Activated gamma-delta T cell treated with Interleukin-2 at 50 U/mL for 16 hours (primary cell): ENCODE results near the gene ATOH8.

Experiments used
- DNase-seq: peaks from one replicate; pipeline ENCODE4 v3.0.0-alpha.2; 2020

ATOH8 gene

DNA sequence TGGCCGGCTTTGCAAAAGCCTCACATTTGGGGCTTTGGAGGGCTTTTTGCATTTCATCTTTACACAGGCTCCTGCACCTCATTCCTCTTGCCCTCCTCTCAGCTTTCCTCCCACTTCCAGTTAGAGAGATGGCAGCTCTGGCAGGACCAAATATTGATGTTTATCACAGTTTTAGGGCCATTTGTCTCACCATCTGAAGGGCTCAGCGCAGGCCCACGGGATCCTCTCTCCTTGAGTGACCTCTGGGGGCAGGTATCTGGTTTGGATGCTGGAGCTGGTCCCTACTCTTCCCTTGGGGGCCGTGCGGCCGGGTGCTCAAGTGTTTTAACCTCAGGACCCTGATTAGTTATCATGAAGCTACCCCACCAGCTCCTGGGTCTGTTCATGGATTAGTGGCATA lies 19.9 kb downstream of the ATOH8 start:
- no peak for DNase-seq

DNA sequence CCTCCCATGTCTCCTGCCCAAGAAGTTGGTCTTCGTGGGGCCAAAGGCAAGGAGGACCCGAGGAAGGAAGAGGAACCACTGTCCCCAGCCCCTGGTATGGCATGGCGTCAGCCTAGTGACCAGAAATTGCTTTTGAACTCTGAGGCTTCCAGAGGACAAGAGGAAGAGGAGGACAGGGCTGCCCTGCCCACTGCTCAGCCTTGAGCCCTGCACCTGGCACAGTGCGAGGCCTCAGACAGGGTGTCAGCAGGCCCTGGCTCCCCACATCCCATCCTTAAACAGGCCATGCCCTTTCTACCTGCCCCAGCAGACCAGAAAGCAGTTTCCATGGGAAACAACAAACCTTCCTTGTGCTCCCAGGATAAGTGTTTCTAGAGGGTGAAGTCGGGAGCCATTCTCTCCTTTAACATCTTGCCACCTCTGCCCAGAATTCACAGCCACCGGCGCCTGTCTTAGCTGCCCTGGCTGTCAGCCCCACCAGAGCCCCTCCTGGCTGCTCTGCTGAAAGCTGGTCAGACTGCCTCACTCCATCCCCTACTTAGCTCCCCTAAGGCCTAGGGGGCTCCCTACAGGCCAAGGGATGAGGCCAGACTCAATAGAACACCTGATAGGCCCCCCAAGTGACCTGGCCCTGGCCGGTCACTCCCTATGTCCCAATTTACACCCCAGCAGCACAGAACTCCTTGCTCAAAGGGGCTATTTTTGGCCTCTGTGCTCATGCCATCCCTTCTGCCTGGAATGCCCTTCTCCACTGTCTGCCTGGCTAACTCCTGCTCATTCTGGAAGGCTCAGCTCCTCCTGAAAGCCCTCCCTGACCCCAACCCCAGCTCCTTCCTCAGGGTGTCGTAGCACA lies 20.6 kb downstream of the ATOH8 start:
- no peak for DNase-seq

DNA sequence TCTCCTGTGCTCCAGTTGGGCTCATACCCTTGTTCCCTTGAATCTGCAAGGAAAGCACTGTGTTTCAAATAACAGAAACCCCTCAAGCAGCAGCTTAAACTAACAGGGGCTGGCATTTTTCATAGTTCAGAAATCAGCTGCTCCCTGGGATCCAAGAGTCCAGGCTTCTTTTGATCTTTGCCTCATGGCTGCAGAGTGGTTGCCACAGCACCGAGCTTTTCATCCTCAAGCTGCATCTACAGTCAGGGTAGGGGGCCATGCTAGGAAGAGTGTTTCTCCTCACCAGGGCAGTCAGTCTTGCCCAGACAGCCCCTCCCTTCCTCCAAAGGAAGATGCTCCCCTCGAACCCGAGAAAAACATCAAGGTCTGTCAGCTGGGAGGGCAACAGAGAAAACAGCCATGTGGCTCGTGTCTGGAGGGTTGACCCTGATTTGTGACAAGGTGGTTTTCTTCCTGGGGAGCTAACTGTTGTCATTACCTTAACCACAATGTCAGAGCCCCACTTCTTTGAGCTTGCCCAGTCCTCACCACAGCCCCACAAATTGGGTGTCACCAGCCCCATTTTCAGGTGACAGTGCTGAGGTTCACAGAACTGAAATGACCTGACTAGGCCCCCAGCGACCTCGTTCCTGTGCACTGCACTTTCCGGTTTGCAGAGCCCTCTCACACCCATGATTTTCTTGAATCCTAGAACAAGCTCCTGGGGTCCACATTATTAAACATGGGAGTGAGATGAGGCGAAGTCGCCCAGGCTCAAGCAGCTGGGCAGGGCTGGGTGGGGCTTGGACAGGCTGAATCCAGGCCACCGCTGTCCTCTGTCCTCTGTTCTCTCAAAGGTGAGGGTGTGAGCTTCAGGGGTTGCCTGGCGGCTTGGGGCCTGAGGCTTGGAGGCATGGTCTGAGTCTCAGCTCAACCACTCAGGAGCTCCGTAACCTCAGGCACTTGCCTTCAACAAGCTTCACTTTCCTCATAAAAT lies 21.9 kb downstream of the ATOH8 start:
- no peak for DNase-seq

DNA sequence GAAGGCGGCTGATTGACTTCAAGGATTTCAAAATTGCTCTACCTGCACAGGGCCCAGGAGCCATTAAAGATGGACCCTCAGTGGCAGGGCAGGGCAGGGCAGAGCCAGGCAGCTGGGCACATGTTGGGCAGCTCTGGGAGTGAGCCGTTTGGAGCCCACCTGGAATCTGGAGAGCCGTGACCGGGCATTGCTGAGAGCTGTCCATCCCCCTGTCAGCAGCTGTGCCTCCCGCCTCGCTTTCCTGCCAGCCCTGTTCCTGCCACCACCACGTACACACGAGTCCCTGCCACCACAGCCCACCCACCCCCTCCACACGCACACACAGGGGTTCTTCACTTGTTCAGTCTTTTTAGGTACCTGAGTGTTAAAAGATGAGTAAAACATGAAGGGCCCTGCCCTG lies 22.9 kb downstream of the ATOH8 start:
- no peak for DNase-seq

DNA sequence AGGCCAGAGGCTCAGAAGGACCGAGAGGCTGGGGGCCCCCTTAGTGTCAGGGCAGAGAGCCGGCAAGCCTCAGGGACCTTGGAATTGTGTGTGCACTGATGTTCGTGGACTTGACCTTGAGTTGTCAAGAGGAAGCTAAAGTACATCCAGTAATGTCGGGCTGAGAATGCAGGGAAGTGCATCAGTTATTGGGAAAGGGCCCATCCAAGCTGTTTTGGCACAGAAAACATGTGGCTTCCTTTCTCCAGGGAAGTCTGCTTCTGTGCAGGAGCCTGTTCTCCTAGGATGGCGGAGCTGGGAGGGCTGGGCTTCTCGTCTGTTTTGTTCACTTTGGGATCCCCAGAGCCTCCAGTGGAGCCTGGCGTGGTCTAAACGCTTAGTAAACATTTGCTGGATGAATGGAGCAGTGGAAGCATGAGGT lies 23.7 kb downstream of the ATOH8 start:
- DNase-seq = no peak

DNA sequence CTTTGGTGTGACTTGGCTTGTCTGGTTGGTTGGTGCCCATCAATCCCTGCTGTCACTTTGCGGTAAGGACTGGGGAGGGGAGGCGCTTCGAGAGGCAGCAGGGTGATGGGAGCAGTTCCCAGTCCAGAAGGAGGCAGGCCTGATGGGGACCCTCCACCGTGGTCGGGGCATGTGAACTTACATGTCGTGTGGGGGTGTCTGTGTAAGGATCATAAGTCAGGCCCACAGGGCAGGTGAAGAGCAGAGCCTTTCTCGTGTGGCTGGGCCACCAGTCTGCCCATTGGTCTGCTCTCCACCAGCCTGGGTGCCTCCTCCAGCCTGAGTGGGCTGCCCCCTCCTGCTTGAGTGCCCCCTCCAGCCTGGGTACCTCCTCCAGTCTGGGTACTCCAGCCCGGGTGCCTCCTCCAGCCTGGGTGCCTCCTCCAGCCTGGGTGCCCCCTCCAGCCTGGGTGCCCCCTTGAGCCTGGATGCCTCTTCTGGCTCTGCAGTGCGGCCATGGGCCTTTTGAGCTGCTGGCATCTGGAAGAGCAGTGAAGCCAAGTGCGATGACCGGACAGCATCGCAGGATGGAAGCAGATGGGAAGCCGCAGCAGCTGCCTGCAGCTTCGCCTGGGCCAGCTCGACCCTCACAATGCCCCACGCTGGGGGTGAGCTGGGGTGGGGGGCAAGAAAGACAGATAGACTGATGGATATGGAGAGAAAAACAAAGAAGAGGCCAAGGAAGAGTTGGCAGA lies 25.0 kb downstream of the ATOH8 start:
- DNase-seq = no peak

DNA sequence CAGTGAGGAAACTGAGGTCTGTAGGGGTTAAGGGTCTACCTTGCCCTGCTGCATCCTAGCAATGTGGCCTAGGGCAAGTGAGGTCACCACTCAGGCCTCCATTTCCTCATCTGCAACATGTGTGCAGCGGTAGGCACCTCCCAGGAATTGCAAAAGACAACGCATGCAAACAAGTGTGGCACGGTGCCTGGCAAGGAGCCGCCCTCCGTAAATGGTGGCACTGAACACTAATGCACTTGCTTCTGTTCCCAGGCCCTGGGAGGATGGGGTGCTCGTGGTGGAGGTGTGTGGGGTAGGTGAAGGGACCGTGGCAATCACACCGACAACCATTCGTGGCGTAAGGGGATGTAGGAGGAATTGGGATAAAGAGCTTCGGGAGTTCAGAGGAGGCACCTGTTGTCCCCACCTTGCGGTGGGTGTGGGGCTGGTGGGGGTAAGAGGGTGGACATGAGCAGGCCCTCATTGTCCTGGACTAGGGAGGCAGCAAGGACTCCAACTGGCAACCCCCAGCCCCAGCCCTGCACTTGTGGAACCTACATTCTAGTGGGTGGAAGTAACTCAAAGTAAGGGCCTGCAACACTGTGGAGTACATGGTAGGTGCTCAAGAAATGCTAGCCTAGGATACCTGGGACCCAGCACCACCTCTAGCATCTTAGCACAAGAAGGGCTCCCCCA lies 26.0 kb downstream of the ATOH8 start:
- no peak for DNase-seq

DNA sequence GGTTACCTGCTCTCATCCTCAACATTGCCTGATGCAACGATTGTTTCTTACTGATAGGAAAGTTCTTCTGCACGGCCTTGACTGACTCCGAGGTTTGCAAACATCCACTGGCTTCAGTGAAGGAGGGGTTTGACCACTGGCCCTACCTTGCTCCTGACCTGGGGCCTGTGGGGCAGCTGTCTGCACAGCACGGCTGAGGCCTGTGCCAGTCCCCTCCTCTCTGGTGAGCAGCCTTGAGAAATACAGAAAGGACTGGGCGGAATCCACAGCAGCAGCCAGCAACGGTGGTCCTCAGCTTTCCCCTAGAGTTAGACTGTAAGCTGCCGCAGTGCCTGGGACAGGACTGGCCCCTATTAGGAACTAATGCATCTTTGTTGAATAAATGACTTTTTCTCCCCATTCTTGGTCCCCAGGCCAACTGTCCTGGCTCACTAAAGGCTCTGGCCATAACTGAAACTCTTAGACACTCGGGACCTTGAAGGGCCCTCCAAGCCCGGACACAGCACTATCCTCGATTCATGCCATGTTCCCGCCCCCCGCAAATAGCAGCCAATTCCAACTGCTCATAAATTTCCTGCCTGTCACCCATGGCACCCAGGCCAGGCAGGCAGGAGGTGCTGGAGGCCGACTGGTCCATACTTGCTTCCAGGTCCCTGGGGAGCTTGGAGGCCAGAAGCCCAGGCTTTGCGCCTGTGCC lies 26.7 kb downstream of the ATOH8 start:
- no peak for DNase-seq

DNA sequence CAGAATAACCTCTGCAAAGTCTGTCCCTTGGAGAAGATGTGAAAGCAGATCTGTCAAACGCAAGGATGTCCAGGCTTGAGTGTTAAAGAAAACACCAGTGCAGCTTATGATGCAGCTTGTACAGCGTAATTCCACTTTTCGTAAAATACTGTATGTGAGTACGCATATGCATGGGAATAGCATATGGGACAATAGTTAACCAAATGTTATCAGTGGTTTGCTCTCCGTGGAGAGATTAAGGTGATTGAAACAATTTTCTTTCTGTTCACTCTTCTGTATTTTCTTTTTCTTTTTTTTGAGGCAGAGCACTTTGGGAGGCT lies 27.2 kb downstream of the ATOH8 start:
- no peak for DNase-seq

DNA sequence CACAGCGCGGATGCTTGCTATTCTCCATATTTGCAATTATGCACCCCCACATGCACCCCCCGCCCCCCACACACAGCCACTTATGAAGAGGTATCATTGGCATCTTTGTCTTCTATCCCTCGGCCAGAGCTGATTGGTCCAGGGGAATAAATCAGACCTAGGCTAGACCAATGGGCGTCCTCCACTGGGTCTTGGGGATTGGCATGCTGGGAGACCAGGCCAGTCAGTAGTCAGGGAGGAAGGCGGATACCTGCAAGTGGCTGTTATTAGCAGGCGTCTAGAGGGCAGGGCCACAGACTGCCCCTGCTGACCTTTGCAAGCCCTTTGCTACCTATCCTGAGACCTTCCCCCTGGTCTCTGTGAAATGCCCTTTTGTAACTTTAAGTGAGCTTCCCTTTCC lies 30.0 kb downstream of the ATOH8 start:
- no peak for DNase-seq

DNA sequence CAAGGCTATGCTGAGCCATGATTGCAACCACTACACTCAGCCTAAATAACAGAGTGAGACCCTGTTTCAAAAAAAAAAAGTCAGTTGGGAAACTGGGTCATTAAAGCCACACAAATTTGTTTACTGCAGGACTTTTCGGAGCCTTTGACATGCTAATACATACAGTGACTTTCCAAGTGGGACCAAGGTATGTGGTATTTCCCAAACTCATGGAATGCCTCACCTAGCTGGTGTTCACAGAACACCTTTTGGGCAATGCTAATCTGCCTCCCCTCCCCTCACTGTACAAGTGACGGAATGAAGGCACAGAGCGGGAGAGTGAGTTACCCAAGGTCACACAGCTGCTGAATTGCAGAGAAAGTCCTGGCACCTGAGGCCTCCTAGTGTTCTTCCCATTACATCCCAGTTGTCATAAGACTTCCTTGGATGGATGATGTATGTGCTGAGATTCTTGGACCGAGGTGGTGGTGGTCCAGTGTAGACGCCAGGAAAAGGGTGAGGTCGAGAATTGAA lies 30.7 kb downstream of the ATOH8 start:
- DNase-seq = no peak

DNA sequence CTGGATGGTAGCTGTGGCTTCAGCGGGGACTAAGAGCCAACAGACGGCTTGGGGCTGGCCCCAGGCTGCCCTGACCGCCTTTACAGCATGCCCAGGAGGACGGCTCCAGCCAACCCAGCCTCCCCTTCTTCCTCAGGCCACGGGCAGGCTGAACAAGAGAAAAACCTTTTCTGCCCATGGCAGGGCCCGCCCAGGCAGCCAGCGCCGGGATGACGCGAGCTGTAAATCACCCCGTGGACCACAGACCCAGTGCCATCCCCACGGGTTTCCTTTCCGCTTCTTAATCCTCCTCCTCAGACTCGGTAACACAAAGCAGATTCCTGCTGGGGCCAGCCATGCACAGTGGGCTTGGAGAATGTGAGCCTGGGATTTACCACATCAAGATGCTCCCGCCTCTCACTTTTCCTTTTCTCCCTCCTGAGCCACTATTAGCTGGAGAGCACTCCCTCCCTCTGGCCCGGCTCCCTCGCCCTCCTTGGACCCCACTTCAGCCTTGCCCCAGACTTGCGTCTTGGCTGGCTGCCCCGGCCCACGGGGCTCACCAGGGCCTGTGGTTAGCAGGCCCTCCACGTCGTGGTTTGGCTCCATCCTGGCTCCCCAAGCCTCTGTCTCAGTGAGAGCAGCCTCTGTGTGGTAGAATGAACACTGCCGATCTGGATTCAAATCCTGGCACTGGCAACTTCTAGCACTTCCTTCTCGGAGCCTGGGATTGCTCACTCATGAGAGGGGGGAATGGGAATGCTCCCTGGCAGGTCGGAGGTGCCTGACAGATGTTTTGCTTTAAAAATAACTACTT lies 31.4 kb downstream of the ATOH8 start:
- DNase-seq = no peak

DNA sequence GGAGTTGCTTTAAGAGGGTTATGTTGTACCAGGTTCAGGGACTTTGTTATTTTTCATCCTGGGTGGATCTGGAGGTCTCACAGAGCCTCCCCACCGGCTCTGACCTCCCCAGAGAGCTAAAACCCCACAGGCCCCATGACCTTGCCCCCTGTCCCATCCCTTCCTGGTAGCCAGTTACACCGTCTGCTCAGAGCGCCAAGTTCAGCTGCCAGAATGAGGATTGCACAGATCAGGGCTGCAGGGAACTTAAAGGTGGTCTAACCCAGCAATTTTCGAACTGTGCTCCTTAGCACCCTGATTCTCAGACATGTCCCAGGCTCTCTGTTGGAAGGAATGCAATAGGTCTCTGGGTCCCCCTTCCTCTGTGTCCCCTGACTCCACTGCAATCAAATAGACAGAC lies 32.1 kb downstream of the ATOH8 start:
- DNase-seq = no peak

DNA sequence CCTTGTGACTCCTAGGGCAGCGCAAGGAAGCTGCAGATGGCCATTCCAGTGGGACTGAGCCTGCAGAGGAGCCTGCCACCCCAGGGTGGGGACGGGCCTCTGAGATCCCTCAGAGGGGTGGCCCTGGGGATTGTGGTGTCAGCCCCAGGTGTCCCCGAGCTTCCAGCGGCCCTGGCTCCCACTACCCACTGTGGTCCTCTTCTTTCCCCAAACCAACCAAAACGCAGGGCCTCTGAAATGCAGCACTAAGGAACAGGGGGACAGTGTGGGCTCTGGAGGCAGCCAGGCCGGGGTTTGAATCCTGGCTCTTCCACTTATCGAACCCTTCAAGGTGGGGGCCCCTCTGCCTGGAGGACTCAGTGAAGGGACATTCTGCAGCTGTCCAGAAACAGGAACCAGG lies 32.7 kb downstream of the ATOH8 start:
- no peak for DNase-seq

DNA sequence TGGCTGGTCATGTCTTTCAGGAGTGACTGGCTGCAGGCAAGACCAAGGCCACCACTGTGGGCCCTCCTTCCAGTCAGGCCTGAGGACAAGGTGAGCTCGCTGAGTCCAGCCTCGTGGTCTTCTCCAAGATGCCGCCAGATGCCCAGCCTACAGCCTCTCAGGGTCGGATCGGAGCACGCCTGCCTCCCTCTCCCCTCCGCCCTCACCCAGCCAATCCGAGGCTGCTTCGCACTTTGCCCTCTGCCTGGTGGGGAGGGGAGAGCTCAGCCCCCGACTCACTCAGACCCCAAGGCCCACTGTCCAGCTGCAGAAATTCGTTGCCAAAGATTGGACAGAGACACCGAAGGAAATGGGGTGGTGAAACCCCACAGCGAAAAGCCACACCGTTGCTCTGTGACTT lies 33.1 kb downstream of the ATOH8 start:
- DNase-seq = no peak

DNA sequence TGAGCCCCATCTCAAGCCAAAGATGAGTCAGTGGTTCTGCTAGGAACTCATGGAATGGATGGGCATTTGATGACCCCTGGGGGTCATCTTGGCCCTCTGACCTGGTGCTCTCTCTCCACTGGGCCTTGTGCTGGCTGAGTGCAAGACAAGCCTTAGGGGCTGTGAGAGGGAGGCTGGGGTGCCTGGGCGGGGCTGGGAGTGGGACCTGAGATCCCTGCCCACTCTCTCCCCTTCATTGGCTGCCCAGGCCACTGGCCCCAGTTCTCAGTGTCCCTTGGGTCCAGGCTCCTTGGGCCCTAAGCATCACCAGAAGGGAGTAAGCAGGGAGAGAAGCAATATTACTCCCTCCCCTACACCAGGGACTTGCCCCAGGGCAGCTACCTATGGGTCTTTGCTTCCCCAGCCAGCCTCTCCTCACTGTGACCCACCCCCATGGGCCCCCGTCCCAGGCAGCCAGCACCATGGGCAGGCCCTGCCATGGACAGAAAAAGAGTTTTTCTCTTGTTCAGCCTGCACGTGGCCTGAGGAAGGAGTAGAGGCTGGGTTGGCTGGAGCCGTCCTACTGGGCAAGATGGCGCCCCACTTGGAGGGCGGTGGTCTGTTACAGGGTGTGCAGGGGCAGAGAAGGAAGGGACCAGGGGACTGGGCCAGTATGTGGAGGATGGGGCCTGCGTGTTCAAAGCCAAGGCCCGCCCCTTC lies 33.6 kb downstream of the ATOH8 start:
- no peak for DNase-seq

DNA sequence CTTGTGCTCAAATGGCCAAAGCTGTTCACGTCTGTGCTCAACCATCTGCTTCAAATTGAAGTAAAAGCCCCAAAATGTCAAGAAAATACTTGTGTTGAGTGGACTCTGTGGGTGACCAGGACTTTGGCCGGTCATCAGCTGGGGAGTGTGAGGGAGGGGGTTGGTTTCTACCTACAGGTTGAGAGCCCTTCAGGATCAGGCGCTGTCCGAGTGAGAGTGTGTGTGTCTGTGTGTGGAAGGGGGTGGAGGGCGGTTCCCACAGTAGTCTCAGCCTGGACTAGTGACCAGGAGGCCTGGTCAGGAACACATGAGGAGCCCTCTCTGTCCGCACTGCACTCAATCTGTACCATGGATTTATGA lies 34.2 kb downstream of the ATOH8 start:
- no peak for DNase-seq

DNA sequence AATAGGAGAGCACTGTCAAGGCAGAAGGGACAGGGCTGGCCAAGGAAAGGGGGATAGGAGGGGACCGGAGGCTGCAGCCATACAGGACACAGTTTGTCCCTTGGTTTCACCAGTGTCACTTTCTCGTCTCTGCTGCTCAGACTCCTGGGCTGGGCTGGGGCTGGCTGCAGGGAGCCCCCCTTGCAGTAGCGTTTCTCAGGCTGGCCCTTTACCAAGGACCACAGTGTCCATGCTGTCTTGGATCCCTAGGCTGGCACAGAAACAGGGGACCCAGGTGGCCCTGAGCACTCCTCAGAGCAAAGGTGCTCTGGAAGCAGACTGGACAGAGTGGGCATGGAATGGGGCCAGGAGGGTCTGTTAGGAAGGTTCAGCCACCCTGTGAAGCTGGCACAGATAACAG lies 34.8 kb downstream of the ATOH8 start:
- no peak for DNase-seq

DNA sequence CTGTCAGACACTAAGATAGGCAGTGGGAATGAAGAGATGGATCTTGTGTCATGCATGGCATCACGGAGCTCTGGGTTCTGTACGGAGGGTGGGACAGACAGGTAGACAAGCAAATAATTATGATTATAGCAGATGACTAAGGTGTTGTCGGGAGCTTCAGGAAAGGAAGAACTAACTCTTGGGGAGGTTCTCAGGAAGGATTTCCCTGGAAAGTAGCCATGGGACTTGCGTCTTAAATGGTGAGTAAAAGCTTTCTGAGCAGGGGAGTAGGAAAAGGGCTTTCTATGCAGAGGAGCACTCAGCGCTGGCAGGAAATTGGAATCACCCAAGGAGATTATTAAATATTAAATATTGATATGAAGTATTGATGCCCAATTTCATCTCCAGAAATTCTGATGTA lies 35.5 kb downstream of the ATOH8 start:
- DNase-seq = no peak

DNA sequence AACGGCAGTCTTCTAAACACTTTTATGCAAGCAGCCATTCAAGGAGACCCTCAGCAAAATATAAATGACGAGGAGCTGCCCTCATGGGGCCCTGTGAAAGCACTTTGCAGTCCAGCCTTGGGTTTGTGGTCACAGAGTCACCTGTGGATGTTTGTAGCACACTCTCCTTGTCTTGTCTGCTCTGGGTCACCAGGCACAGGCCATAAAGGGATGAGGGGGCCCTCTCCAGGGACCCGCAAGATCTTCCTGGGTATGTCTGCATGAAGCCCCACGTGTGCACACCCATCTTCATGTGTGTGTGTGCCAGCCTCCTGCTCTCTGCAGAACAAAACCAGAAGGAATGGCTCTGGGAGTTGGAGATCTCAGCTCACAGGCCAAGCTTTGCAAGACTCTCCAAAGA lies 36.2 kb downstream of the ATOH8 start:
- DNase-seq = no peak
